ENCODE data around the gene APOBEC2. TPM values are rescaled to one million over a fixed set of nuclear protein-coding genes. Genes with fewer than 3 reads are reported as not detected.

APOBEC2 gene
- total and polyA plus RNA-seq, 9 donors: 0.06 TPM; not detected in 8

DNA sequence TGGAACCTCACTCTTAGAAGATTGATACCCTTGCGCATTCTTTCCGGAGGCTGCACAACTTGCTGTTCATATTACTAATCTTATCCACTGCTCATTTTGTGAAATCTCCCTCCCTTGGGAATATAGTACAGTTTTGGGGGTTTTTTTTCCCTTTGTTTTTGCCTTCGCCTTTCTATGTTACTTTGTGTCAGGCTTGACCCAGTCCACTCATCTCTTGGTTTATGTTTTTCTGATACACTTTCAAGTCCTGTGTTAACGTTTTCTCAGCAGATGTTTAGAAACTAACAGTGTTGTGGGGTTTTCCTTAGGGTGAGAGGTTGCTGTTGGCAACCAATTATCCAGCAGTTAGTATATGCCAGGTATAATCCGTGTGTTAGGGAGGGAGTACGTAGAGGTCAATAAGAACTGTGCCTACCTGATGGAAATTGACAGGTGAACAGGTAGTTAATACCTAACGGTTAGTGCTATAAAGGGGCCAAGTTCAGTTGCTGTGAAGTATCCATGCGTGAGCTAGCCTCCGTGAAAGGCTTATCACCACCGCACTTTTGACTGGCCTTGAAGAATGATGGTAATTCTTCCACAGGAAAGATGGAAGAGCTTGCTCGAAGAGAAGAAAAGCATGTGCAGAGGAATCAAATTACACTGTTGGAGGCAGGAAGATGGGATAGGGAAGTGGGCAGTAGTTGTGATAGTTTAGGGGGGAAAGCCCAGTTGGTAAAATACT, 21.1 kb downstream of the APOBEC2 start:
- intact Hi-C loops (cut with DNase I): no loop called here
- peaks cover 5% of the 10 kb centered on the region for H3K4me1 ChIP-seq (ENCODE audit: insufficient read depth)
- H3K27ac ChIP-seq: peak overlapping the region; percentile 92 to 99
- H3K4me3 ChIP-seq: peak overlapping the region; percentile 86
- no peak for DNase-seq
- 1 to 3% (median 3%) methylated on average over 11 of the region's 11 CpGs for WGBS, 3 donors
- H3K9me3 ChIP-seq: no peaks in the 10 kb centered on the region
- no peaks in the 10 kb centered on the region for H3K27me3 ChIP-seq
- no peaks in the 10 kb centered on the region for H3K36me3 ChIP-seq
- TF ChIP-seq EP300 (IDR thresholded peaks at IDR 0.05) (no peak), POLR2A (IDR thresholded peaks at IDR 0.05) (no peak)
- TF ChIP-seq, protein P1, sequence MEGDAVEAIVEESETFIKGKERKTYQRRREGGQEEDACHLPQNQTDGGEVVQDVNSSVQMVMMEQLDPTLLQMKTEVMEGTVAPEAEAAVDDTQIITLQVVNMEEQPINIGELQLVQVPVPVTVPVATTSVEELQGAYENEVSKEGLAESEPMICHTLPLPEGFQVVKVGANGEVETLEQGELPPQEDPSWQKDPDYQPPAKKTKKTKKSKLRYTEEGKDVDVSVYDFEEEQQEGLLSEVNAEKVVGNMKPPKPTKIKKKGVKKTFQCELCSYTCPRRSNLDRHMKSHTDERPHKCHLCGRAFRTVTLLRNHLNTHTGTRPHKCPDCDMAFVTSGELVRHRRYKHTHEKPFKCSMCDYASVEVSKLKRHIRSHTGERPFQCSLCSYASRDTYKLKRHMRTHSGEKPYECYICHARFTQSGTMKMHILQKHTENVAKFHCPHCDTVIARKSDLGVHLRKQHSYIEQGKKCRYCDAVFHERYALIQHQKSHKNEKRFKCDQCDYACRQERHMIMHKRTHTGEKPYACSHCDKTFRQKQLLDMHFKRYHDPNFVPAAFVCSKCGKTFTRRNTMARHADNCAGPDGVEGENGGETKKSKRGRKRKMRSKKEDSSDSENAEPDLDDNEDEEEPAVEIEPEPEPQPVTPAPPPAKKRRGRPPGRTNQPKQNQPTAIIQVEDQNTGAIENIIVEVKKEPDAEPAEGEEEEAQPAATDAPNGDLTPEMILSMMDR (IDR thresholded peaks at IDR 0.05): no peak

DNA sequence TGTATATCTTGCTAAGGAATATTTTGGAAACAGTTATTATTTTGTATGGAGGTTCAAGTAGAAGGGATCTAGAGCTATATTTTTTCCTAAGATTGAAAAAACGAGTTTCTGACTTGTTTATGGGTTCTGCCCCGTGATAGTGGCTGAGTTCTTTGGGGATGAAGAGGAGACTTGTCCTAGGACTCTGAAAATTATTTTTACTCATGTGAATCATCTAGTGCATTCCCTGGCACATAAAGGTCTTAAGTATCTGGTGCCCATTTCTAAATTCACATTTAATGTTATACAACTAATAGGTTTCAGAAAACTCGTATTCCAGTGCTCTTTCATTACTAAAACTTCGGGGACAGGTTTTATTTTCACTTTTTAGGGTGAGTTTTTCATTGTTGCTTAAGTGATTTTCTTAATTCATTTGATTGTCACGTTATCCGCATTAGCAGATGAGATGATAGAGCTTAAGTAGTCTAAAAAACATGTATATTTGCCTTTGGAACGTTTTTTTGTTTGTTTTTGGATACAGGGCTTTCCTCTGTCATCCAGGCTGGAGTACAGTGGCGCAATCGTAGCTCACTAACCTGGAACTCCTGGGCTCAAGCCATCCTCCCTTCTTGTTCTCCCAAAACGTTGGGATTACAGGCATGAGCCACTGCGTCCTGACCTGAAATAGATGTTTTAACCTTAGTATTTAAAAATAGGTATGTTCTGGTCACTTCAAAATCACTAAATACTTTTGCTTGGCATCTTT, 21.9 kb downstream of the APOBEC2 start:
- intact Hi-C loops (cut with DNase I): no loop called here
- no peaks in the 10 kb centered on the region for H3K9me3 ChIP-seq
- H3K36me3 ChIP-seq: no peaks in the 10 kb centered on the region
- peak overlapping the region in 1 of 2 donors; percentile 99 for H3K27ac ChIP-seq
- peak overlapping the region; percentile 6 for H3K4me3 ChIP-seq
- H3K27me3 ChIP-seq: no peaks in the 10 kb centered on the region
- 37 to 41% (median 37%) methylated on average over 11 of the region's 11 CpGs for WGBS, 3 donors
- no peak for TF ChIP-seq EP300 (IDR thresholded peaks at IDR 0.05)
- TF ChIP-seq, protein P1 (IDR thresholded peaks at IDR 0.05): no peak
- TF ChIP-seq POLR2A (IDR thresholded peaks at IDR 0.05): no peak
- peaks cover 5% of the 10 kb centered on the region for H3K4me1 ChIP-seq (ENCODE audit: insufficient read depth)
- DNase-seq: peak in 2 of 5 donors; percentile 28 to 41

DNA sequence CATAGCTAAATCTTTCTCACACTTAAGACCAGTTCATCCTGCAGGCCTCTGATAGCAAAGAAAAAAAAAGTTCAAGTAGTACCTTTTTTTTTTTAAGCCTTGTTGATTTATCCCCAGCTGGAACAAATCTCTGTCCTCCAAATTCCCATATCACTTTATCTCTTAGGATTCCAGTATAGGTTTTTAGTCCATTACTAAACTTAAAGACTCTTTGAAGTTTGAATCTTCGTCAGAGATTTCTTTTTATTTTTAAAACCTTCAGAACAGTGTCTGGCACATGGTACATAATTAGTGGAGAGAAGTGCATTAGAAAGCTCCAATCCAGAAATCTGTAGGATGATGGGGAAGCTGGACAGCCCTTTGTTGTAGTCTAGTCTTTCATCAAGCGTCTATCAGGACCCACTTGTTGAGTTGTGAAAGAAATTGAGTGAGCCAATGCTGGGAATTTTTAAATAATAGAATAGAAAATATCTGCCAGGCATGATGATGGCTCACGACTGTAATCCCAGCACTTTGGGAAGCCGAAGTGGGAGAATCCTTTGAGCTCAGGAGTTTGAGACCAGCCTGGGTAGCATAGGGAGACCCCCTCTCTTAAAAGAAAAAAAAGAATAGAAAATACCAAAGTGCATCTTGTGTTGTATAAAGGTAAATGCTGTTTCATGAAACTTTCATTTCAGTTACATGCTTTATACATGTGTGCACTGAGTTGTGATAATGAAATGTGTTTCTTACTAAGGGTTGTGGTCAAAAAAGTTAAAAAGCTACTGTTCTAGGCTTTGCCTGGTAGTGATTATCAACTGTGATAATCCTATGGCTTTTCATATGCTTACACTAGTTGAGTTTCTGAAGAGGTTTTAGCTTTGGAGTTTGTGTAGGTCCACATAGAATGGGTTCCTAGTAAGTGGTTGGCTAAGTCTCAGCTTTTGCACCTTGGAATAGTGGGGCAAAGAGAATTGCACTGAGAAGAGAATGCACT, 22.9 kb downstream of the APOBEC2 start:
- TF ChIP-seq, protein P1 (IDR thresholded peaks at IDR 0.05): no peak
- TF ChIP-seq EP300 (IDR thresholded peaks at IDR 0.05) (no peak), POLR2A (IDR thresholded peaks at IDR 0.05) (no peak)
- no peaks in the 10 kb centered on the region for H3K36me3 ChIP-seq
- H3K27ac ChIP-seq: no peak overlapping the region
- H3K4me3 ChIP-seq: no peak overlapping the region
- no peaks in the 10 kb centered on the region for H3K9me3 ChIP-seq
- WGBS, 3 donors: 69 to 79% (median 77%) methylated on average over 4 of the region's 4 CpGs
- intact Hi-C loops (cut with DNase I): no loop called here
- no peaks in the 10 kb centered on the region for H3K27me3 ChIP-seq
- DNase-seq: no peak
- H3K4me1 ChIP-seq (ENCODE audit: insufficient read depth): peaks cover 5% of the 10 kb centered on the region

DNA sequence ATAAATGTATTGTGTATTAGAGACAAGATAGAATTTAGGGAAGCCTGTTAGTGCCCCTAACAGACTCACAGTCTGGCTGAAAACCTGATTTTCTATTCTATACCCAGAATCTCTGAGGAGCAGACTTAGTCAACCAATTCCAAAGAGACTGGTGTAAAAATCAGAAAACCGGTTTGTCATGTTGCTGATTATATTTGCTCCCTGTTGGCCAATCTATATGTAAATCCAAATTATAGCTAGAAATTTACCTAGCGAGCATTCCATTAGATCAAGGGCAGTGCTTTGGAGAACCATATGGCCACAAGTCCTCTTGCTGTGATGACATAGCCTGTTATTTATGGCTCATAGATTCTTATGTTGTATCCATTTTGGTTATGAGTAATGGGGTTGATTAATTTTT, 24.5 kb downstream of the APOBEC2 start:
- Histone ChIP-seq H3K36me3 (no peaks in the 10 kb centered on the region), H3K27ac (no peak overlapping the region), H3K9me3 (no peaks in the 10 kb centered on the region), H3K27me3 (no peaks in the 10 kb centered on the region), H3K4me3 (no peak overlapping the region), H3K4me1 (ENCODE audit: insufficient read depth) (peaks cover 5% of the 10 kb centered on the region)
- TF ChIP-seq, protein P1 (IDR thresholded peaks at IDR 0.05): no peak
- TF ChIP-seq EP300 (IDR thresholded peaks at IDR 0.05) (no peak), POLR2A (IDR thresholded peaks at IDR 0.05) (no peak)
- 88 to 90% (median 90%) methylated on average over 2 of the region's 2 CpGs for WGBS, 3 donors
- intact Hi-C loops (cut with DNase I): no loop called here
- DNase-seq: no peak
